Measurements from ENCODE around the gene SPOCK3. TPM values are rescaled to one million over a fixed set of nuclear protein-coding genes. Genes with fewer than 3 reads are reported as not detected.
A peak's percentile ranks its signal among the peaks of the same experiment; 100 is the strongest.
"Not testable (repeated sequence)": the region's sequence is repeated elsewhere in the genome, so short reads cannot be mapped to it uniquely, and the experiment has no call there.

The SPOCK3 gene
- total RNA-seq, 1 experiment from 2014 or later: 0.19 TPM

GRCh38 chr4:167035390-167035789 is 198.9 kb downstream of the SPOCK3 start:
- no peak for DNase-seq (ENCODE audit: low spot score)

DNA sequence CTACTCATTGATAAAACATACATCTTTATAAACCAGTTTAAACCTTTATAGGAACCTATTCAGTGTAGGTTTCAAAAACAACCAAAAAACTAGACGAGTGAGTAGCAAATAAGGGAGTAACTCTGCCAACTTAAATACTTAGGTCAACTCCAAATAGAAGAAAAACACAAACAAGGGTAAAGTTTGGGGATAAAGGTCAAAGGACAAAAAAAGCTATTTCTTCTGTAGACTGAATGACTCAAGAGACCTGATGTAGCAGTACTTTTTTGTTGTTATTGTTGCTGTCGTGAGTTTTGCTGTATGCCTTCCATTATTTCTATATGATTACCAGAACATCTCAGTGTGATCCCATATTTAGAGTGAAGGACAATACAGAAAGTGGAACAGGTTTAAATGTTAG is 199.3 kb downstream of the SPOCK3 start:
- no peak for DNase-seq (ENCODE audit: low spot score)

- peak; percentile 4 for DNase-seq (ENCODE audit: low spot score)
These were observed 201.4 kb downstream of the SPOCK3 start for GRCh38 chr4:167032871-167033270.

DNA sequence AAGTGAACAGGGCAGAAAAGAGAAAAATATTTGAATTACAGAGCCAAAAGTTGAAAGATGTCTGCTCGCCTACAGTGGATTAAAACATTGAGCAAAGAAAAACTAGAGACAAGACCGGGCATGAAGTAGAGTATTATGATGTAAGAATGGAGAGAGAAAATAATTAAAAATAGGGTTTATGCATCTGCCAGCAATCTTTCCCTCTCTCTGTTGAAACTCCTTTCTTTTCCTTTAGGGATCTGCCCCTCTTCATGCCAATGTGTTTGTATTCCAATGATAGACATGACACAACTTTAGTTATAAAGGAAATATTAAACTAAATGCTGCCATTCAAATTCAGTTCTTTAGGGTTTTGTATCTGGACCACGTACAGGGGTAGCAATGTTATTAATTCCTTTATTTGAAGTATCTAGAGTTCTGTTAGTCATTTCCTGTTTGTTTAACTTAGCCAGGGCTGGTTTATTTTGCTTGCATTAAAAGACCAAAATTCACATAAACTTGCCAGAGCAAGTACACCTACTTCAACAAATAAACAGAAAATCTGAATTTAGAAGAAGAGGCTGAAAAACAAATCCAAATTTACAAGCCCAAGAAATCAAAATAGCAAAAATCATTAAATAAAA is 202.6 kb downstream of the SPOCK3 start:
- DNase-seq (ENCODE audit: low spot score): peak; percentile 23

DNA sequence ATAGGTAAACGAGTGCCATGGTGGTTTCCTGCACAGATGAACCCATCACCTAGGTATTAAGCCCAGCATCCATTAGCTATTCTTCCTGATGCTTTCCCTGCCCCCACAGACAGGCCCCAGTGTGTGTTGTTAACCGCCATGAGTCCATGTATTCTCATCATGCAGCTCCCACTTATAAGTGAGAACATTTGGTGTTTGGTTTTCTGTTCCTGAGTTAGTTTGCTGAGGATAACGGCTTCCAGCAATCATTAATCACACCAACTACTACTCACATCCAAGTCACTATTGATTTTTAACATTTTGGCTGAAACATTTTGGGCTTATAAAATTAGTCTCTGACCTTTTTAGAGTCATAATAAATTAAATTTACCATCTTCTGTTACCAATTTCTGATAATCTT is 205.3 kb downstream of the SPOCK3 start:
- DNase-seq (ENCODE audit: low spot score): no peak

GRCh38 chr4:167025670-167026069 is 208.6 kb downstream of the SPOCK3 start:
- no peak for DNase-seq (ENCODE audit: low spot score)

GRCh38 chr4:167023364-167023925 is 210.8 kb downstream of the SPOCK3 start:
- DNase-seq (ENCODE audit: low spot score): no peak

GRCh38 chr4:167021545-167022155 is 212.6 kb downstream of the SPOCK3 start:
- peak; percentile 54 for DNase-seq (ENCODE audit: low spot score)

GRCh38 chr4:167020410-167020809 is 213.9 kb downstream of the SPOCK3 start:
- DNase-seq (ENCODE audit: low spot score): no peak

GRCh38 chr4:167014944-167015343 is 219.3 kb downstream of the SPOCK3 start:
- no peak for DNase-seq (ENCODE audit: low spot score)

DNA sequence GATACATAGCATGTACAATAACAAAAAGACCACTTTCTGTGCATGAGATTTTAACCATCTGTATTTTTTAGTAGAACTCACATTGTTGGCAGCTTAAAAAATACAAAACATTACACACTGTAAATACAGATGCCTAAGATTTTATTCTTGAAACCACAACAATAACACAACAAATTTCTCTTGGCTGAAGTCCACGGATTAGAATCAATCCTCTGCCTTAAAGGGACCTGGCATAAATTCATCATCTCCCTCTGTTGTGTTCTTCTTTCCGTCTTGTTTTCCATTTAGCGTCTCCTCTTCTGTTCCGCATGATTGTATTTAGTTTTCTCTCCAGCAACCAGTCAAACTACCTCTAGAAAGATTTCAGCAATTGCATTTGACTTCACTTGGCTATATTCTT is 231.0 kb downstream of the SPOCK3 start:
- no peak for DNase-seq (ENCODE audit: low spot score)

DNA sequence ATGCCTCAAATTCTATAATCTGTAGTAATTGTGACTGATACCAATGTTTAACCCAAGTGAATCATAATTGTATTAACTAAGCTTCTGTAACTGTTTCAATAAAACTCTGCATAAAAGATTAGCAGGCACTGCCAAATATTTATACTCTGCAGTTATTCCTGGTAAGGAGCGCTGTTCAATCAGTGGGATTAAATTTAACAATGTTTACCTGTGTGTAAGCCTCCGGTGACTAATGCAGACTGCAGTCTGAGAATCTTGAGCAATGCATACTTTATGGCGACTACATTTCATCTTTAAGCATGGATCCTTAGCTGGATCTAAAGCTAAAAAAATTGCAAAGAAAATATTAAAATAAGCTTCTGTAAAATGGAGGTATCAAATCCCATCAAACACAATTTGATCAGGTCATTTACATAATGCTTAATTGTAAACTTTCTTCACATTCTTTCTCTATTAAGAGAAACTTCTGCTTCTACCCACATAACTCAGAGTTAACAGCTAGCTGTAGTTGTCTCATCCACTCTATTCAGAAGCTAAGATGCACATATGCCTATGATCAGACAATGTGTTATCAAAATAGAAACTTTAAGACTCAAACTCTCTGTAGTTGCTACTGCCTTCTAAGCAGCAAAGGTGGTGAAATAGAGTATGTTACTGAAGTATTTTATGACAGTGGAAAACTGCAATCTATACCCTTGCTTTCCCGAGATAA is 234.0 kb downstream of the SPOCK3 start:
- peak; percentile 35 for DNase-seq (ENCODE audit: low spot score)

DNA sequence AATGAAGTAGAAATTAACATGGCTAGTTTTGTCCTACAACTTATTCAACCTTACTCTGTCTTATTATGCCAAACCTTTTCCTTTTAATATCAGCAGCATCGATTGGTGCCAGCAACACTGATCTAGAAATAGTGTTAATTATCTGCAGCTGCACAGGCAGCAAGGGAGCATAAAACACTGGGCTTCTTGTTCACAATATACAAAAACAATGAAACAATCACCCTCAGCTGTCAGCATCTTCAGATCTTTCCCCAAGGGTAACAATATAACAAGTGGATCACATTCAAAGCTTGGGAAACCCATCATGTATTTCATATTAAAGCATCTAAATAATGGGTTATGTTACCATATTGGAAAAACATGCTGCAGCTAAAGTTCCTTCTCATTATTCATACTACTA is 238.1 kb downstream of the SPOCK3 start:
- no peak for DNase-seq (ENCODE audit: low spot score)

DNA sequence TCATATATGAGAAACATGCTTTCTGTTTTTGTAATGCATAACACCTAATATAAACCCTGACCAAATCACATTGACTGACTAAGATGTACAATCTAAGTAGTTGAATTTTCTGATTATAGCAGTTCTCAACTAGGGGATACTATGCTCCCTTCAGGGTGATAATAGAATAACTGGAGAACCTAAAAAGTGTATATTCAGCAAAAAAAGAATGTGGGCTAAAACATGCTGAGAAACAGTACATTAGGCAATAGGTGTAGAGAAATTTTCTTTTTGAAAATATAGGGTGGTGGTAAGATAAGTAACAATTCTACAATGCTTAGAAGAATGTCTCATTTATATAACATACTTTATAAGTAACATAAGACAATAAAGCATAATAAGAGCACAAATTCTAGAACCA is 239.6 kb downstream of the SPOCK3 start:
- no peak for DNase-seq (ENCODE audit: low spot score)

GRCh38 chr4:166991006-166991561 is 243.2 kb downstream of the SPOCK3 start:
- DNase-seq (ENCODE audit: low spot score): no peak

GRCh38 chr4:166989886-166990285 is 244.4 kb downstream of the SPOCK3 start:
- DNase-seq (ENCODE audit: low spot score): no peak

DNA sequence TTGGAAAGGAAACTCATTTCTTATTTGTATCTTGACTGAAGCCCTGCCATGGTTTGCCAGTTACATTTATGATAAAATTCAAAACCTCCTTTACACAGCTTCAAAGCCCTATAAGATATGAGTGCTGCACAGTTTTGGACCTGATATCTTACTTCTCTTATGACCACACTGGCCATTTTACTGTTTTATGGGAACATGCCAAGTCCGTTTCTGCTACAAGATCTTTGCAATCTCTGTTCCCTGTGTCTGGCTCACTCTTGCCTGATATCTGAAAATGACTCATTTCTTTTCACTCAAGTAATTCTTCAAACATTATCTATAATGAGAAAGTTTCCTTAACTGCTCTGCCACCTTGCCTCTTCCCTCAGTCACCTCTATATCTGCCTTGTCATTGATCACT is 247.3 kb downstream of the SPOCK3 start:
- DNase-seq (ENCODE audit: low spot score): no peak

DNA sequence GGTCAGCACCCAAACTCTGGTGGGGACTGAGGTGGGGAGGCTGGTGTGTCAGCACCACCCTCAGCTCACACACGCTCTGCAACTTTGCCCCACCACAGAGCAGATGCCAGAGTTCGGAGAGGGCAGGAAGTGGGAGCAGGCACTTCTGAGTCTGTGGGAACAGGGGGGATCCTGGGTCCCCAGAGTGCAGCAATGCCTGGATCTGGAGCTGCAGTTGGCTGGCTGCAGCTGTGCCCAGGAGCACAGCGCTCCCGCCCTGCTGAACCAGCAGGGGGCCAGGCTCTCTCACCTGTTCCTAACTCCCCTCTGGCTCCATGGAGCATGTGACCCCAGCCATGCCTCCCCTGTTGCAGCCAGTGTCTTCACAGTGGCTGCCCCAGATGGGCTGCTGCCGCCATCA is 252.4 kb downstream of the SPOCK3 start:
- no peak for DNase-seq (ENCODE audit: low spot score)

DNA sequence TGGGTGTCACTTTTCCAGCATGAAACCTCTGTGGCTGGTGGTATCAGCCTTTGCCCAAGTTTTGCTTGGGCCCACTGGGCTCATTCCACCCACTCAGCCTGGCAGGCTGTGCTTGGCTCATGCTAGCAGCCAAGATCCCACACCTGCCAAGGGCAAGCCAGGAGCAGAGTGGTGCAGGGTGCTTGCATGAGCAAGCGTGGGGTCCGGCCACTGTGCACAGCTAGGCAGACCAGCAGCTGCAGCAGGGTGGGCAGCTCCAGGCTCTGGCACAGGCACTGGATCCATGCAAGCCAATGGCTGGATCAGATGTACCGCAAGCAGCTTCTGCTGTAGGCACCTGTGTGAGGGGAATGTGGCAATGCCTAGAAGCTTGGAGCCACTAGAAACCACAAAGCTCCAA is 253.9 kb downstream of the SPOCK3 start:
- DNase-seq (ENCODE audit: low spot score): no peak

- no peak for DNase-seq (ENCODE audit: low spot score)
These were observed 256.7 kb downstream of the SPOCK3 start for GRCh38 chr4:166977596-166977995.

- DNase-seq (ENCODE audit: low spot score): peak; percentile 85
These were observed 262.2 kb downstream of the SPOCK3 start for GRCh38 chr4:166972071-166972470.

DNA sequence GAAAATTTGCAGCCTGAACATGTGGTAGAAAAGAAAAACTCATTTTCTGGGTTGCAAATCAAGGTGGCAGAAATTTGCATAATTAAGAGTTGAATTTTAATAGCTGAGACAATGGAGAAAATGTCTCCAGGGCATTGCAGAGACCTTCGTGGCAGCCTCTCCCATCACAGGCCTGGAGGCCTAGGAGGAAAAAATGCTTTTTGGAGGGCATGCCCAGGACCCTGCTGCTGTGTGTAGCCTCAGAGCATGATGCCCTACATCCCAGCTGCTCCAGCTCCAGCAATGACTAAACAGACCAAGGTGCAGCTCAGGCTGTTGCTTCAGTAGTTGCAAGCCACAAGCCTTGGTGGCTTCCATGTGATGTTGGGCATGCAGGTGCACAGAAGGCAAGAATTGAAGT is 266.1 kb downstream of the SPOCK3 start:
- not testable (repeated sequence) for DNase-seq (ENCODE audit: low spot score)

GRCh38 chr4:166965562-166965961 is 268.7 kb downstream of the SPOCK3 start:
- no peak for DNase-seq (ENCODE audit: low spot score)

Measured in A172 (cell line).